DMS79 (cell line): ENCODE results near the gene EIF5AL1.
"Not testable (repeated sequence)": the region's sequence is repeated elsewhere in the genome, so short reads cannot be mapped to it uniquely, and the experiment has no call there.

ENCODE experiments used
- DNase-seq: peaks from one replicate; lab custom pipeline; 2025; lab: John Stamatoyannopoulos, UW

The EIF5AL1 gene

GRCh38 chr10:79511891-79512583, at the start of gene EIF5AL1:
Gene EIF5AL1 (plus strand): TSS chr10:79512533. CDS start chr10:79512650, 117 bp downstream.
- DNase-seq, result not testable (repeated sequence)

- DNase-seq, result no peak
These were observed 48.5 kb upstream of the EIF5AL1 start for GRCh38 chr10:79463578-79464496.

GRCh38 chr10:79465341-79465740, 47.0 kb upstream of the EIF5AL1 start:
- DNase-seq, result no peak

- no peak for DNase-seq
These were observed 44.2 kb upstream of the EIF5AL1 start for GRCh38 chr10:79468015-79468560.

GRCh38 chr10:79468841-79469585, 43.3 kb upstream of the EIF5AL1 start:
- DNase-seq, result no peak

- no peak for DNase-seq
These were observed 42.2 kb upstream of the EIF5AL1 start for GRCh38 chr10:79470096-79470495.

GRCh38 chr10:79471776-79472175, 40.6 kb upstream of the EIF5AL1 start:
- no peak for DNase-seq

- DNase-seq, result no peak
These were observed 39.9 kb upstream of the EIF5AL1 start for GRCh38 chr10:79472449-79472848.

- DNase-seq, result no peak
These were observed 39.4 kb upstream of the EIF5AL1 start for GRCh38 chr10:79472951-79473350.

- no peak for DNase-seq
These were observed 38.7 kb upstream of the EIF5AL1 start for GRCh38 chr10:79473496-79474095.

GRCh38 chr10:79475119-79475653, 37.1 kb upstream of the EIF5AL1 start:
- no peak for DNase-seq

GRCh38 chr10:79475877-79476276, 36.5 kb upstream of the EIF5AL1 start:
- DNase-seq, result no peak

GRCh38 chr10:79476645-79477044, 35.7 kb upstream of the EIF5AL1 start:
- no peak for DNase-seq

- DNase-seq, result no peak
These were observed 34.9 kb upstream of the EIF5AL1 start for GRCh38 chr10:79477456-79477855.

- no peak for DNase-seq
These were observed 32.9 kb upstream of the EIF5AL1 start for GRCh38 chr10:79479283-79479909.

- no peak for DNase-seq
These were observed 30.0 kb upstream of the EIF5AL1 start for GRCh38 chr10:79482304-79482703.

- no peak for DNase-seq
These were observed 29.6 kb upstream of the EIF5AL1 start for GRCh38 chr10:79482741-79483140.

GRCh38 chr10:79483299-79483698, 29.0 kb upstream of the EIF5AL1 start:
- no peak for DNase-seq

- no peak for DNase-seq
These were observed 28.4 kb upstream of the EIF5AL1 start for GRCh38 chr10:79483948-79484347.

GRCh38 chr10:79484476-79484875, 27.9 kb upstream of the EIF5AL1 start:
- DNase-seq, result no peak
